HG03159 (cell line): Measurements from ENCODE around the gene BIRC5.

Experiments used
- ATAC-seq: cut with Tn5 transposase; IDR thresholded peaks from one replicate; pipeline ENCODE4 v1.9.1; 2021; ENCODE audit warnings: mild to moderate bottlenecking, moderate library complexity; ENCODE audit not compliant: unreplicated experiment

Gene BIRC5

GRCh38 chr17:78255029-78255656 lies 41.1 kb downstream of the BIRC5 start:
- no peak for ATAC-seq

GRCh38 chr17:78255953-78256706 lies 42.1 kb downstream of the BIRC5 start:
- ATAC-seq = no peak

GRCh38 chr17:78256707-78257591 lies 42.9 kb downstream of the BIRC5 start:
- no peak for ATAC-seq

- no peak for ATAC-seq
These were observed 43.8 kb downstream of the BIRC5 start for GRCh38 chr17:78257810-78258322.

- ATAC-seq = no peak
These were observed 44.5 kb downstream of the BIRC5 start for GRCh38 chr17:78258323-78259191.

GRCh38 chr17:78259192-78259554 lies 45.1 kb downstream of the BIRC5 start:
- ATAC-seq = no peak

- ATAC-seq = no peak
These were observed 49.1 kb downstream of the BIRC5 start for GRCh38 chr17:78263063-78263735.

- ATAC-seq = no peak
These were observed 49.8 kb downstream of the BIRC5 start for GRCh38 chr17:78263736-78264340.

- no peak for ATAC-seq
These were observed 50.5 kb downstream of the BIRC5 start for GRCh38 chr17:78264590-78264989.

GRCh38 chr17:78265121-78265520 lies 51.1 kb downstream of the BIRC5 start:
- ATAC-seq = no peak

GRCh38 chr17:78266231-78266631 lies 52.2 kb downstream of the BIRC5 start:
- ATAC-seq = no peak

GRCh38 chr17:78266771-78267170 lies 52.7 kb downstream of the BIRC5 start:
- no peak for ATAC-seq

GRCh38 chr17:78267253-78268073 lies 53.4 kb downstream of the BIRC5 start:
- ATAC-seq = no peak

GRCh38 chr17:78268191-78268874 lies 54.3 kb downstream of the BIRC5 start:
- no peak for ATAC-seq

- ATAC-seq = no peak
These were observed 55.2 kb downstream of the BIRC5 start for GRCh38 chr17:78268951-78269905.

- ATAC-seq = no peak
These were observed 55.9 kb downstream of the BIRC5 start for GRCh38 chr17:78269955-78270381.
